WTC11 (cell line): ENCODE results near the gene RAD50. TPM values are rescaled to one million over a fixed set of nuclear protein-coding genes. Genes with fewer than 3 reads are reported as not detected.

Experiments
- CBFB ChIP-seq: sonication (generic); formaldehyde crosslinking; IDR thresholded peaks from 2 replicates; pipeline ENCODE4 v1.8.1; 2022; ENCODE audit warnings: mild to moderate bottlenecking, low read depth, missing genetic modification reagents
- CREB1 ChIP-seq: sonication (generic); formaldehyde crosslinking; IDR thresholded peaks from 2 replicates; pipeline ENCODE4 v1.8.0; 2023; ENCODE audit warnings: mild to moderate bottlenecking, missing genetic modification reagents
- ETV6 ChIP-seq: sonication (generic); formaldehyde crosslinking; IDR thresholded peaks from 2 replicates; pipeline ENCODE4 v1.8.1; 2022; ENCODE audit warnings: mild to moderate bottlenecking, missing genetic modification reagents
- GRHL2 ChIP-seq: fragments of 250-450 bp; sonication (Bioruptor Pico); IDR thresholded peaks from 2 replicates; pipeline ENCODE4 v1.8.0; 2022; ENCODE audit warnings: mild to moderate bottlenecking, moderate library complexity; ENCODE audit not compliant: insufficient replicate concordance, severe bottlenecking
- IRF2 ChIP-seq: sonication (generic); formaldehyde crosslinking; IDR thresholded peaks from 2 replicates; pipeline ENCODE4 v1.8.0; 2022; ENCODE audit warnings: low read depth, missing genetic modification reagents, borderline replicate concordance
- JAZF1 ChIP-seq: fragments of 250-450 bp; sonication (Bioruptor Pico); IDR thresholded peaks from 2 replicates; pipeline ENCODE4 v1.9.0; 2021; ENCODE audit warnings: moderate library complexity, mild to moderate bottlenecking, inconsistent platforms
- MXD4 ChIP-seq: fragments of 250-450 bp; sonication (Bioruptor Pico); IDR thresholded peaks from 2 replicates; pipeline ENCODE4 v1.8.0; 2021; ENCODE audit warnings: mild to moderate bottlenecking, moderate library complexity, borderline replicate concordance
- PRRX2 ChIP-seq: fragments of 250-450 bp; sonication (Bioruptor Pico); IDR thresholded peaks from 2 replicates; pipeline ENCODE4 v1.8.0; 2021; ENCODE audit warnings: mild to moderate bottlenecking
- SMAD4 ChIP-seq: sonication (generic); formaldehyde crosslinking; IDR thresholded peaks from 2 replicates; pipeline ENCODE4 v1.8.0; 2022; ENCODE audit warnings: mild to moderate bottlenecking, missing genetic modification reagents
- SOX15 ChIP-seq: fragments of 250-450 bp; sonication (Bioruptor Pico); IDR thresholded peaks from 2 replicates; pipeline ENCODE4 v1.9.0; 2021; ENCODE audit warnings: mild to moderate bottlenecking
- TEAD4 ChIP-seq: sonication (generic); formaldehyde crosslinking; IDR thresholded peaks from 2 replicates; pipeline ENCODE4 v1.8.0; 2022; ENCODE audit warnings: mild to moderate bottlenecking, missing genetic modification reagents
- TP53 ChIP-seq: sonication (generic); formaldehyde crosslinking; IDR thresholded peaks from 2 replicates; pipeline ENCODE4 v1.8.1; 2023; ENCODE audit warnings: mild to moderate bottlenecking, missing genetic modification reagents
- ZNF219 ChIP-seq: sonication (generic); formaldehyde crosslinking; IDR thresholded peaks from 2 replicates; pipeline ENCODE4 v1.8.0; 2023; ENCODE audit warnings: missing genetic modification reagents, mild to moderate bottlenecking, borderline replicate concordance
- ZNF263 ChIP-seq: sonication (generic); formaldehyde crosslinking; IDR thresholded peaks from 2 replicates; pipeline ENCODE4 v1.8.1; 2022; ENCODE audit warnings: low read depth, mild to moderate bottlenecking, moderate library complexity, missing genetic modification reagents
- ZNF416 ChIP-seq: fragments of 250-450 bp; sonication (Bioruptor Pico); IDR thresholded peaks from 2 replicates; pipeline ENCODE4 v1.9.0; 2021; ENCODE audit warnings: mild to moderate bottlenecking, inconsistent platforms
- ZNF423 ChIP-seq: fragments of 250-450 bp; sonication (Bioruptor Pico); IDR thresholded peaks from 2 replicates; pipeline ENCODE4 v2.1.2; 2022; ENCODE audit warnings: mild to moderate bottlenecking, moderate library complexity
- ZNF671 ChIP-seq: fragments of 250-450 bp; sonication (Bioruptor Pico); IDR thresholded peaks from 2 replicates; pipeline ENCODE4 v1.8.0; 2021; ENCODE audit warnings: mild to moderate bottlenecking
- total RNA-seq: library from RNA; stranded (reverse); gene quantifications from 3 replicates; pipeline ENCODE4 v1.2.3, GENCODE V29; 2021
- TF ChIP-seq, protein P1 (sequence below): fragments of 250-450 bp; sonication (Bioruptor Pico); IDR thresholded peaks from 2 replicates; pipeline ENCODE4 v1.9.0; 2021; ENCODE audit warnings: mild to moderate bottlenecking
- TF ChIP-seq, protein P2 (sequence below): sonication (generic); formaldehyde crosslinking; IDR thresholded peaks from 2 replicates; pipeline ENCODE4 v1.8.0; 2023; ENCODE audit warnings: missing genetic modification reagents
- TF ChIP-seq, protein P3 (sequence below): sonication (generic); formaldehyde crosslinking; IDR thresholded peaks from 2 replicates; pipeline ENCODE4 v1.8.1; 2022; ENCODE audit warnings: mild to moderate bottlenecking, missing genetic modification reagents, moderate library complexity, borderline replicate concordance
- TF ChIP-seq, protein P4 (sequence below): fragments of 250-450 bp; sonication (Bioruptor Pico); conservative IDR thresholded peaks from 2 replicates; pipeline ENCODE4 v1.9.0; 2021; ENCODE audit warnings: mild to moderate bottlenecking
- TF ChIP-seq, protein P5 (sequence below): sonication (generic); formaldehyde crosslinking; IDR thresholded peaks from 2 replicates; pipeline ENCODE4 v1.8.1; 2023; ENCODE audit warnings: mild to moderate bottlenecking, missing genetic modification reagents
- TF ChIP-seq, protein P6 (sequence below): sonication (generic); formaldehyde crosslinking; IDR thresholded peaks from 2 replicates; pipeline ENCODE4 v1.8.1; 2022; ENCODE audit warnings: missing genetic modification reagents, borderline replicate concordance
- TF ChIP-seq, protein P7 (sequence below): sonication (generic); formaldehyde crosslinking; IDR thresholded peaks from 2 replicates; pipeline ENCODE4 v1.8.1; 2023; ENCODE audit warnings: mild to moderate bottlenecking, missing genetic modification reagents, borderline replicate concordance

RAD50 gene
- total RNA-seq, 1 experiment from 2014 or later, result 31.1 TPM

DNA sequence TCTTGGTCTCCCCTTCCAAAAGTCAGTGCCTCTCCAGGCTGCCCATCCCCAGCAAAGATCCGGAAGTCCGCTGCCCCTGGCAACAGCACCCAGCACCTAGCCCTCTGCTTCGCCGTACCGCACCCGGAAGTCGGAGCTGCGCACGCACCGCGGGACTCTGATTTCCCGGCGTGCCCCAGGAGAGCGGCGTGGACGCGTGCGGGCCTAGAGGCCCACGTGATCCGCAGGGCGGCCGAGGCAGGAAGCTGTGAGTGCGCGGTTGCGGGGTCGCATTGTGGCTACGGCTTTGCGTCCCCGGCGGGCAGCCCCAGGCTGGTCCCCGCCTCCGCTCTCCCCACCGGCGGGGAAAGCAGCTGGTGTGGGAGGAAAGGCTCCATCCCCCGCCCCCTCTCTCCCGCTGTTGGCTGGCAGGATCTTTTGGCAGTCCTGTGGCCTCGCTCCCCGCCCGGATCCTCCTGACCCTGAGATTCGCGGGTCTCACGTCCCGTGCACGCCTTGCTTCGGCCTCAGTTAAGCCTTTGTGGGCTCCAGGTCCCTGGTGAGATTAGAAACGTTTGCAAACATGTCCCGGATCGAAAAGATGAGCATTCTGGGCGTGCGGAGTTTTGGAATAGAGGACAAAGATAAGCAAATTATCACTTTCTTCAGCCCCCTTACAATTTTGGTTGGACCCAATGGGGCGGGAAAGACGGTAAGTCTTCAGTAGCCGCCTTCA lies at the start of gene RAD50 (continued):
- TF ChIP-seq, protein P1, sequence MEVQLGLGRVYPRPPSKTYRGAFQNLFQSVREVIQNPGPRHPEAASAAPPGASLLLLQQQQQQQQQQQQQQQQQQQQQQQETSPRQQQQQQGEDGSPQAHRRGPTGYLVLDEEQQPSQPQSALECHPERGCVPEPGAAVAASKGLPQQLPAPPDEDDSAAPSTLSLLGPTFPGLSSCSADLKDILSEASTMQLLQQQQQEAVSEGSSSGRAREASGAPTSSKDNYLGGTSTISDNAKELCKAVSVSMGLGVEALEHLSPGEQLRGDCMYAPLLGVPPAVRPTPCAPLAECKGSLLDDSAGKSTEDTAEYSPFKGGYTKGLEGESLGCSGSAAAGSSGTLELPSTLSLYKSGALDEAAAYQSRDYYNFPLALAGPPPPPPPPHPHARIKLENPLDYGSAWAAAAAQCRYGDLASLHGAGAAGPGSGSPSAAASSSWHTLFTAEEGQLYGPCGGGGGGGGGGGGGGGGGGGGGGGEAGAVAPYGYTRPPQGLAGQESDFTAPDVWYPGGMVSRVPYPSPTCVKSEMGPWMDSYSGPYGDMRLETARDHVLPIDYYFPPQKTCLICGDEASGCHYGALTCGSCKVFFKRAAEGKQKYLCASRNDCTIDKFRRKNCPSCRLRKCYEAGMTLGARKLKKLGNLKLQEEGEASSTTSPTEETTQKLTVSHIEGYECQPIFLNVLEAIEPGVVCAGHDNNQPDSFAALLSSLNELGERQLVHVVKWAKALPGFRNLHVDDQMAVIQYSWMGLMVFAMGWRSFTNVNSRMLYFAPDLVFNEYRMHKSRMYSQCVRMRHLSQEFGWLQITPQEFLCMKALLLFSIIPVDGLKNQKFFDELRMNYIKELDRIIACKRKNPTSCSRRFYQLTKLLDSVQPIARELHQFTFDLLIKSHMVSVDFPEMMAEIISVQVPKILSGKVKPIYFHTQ, result no peak
- TF ChIP-seq ZNF416 (no peak), ZNF423 (CRISPR knock-in tag) (no peak; the same call in 1 of the 2 replicates), ETV6 (CRISPR knock-in tag) (peak; percentile 99), JAZF1 (CRISPR knock-in tag) (no peak), PRRX2 (CRISPR knock-in tag) (no peak), SMAD4 (no peak), CBFB (CRISPR knock-in tag) (no peak), ZNF671 (no peak), IRF2 (CRISPR knock-in tag) (no peak), ZNF219 (peak; percentile 33; the same call in 1 of the 2 replicates), TEAD4 (CRISPR knock-in tag) (no peak), ZNF263 (0 out of 2 replicates have a peak, but pooled peaks have one; percentile 37), GRHL2 (CRISPR knock-in tag) (no peak), SOX15 (CRISPR knock-in tag) (no peak), MXD4 (CRISPR knock-in tag) (no peak), TP53 (CRISPR knock-in tag) (peak; percentile 94; the same call in 1 of the 2 replicates), CREB1 (CRISPR knock-in tag) (peak; percentile 90)
- TF ChIP-seq, protein P2, sequence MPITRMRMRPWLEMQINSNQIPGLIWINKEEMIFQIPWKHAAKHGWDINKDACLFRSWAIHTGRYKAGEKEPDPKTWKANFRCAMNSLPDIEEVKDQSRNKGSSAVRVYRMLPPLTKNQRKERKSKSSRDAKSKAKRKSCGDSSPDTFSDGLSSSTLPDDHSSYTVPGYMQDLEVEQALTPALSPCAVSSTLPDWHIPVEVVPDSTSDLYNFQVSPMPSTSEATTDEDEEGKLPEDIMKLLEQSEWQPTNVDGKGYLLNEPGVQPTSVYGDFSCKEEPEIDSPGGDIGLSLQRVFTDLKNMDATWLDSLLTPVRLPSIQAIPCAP (CRISPR knock-in tag), result peak; percentile 90
- TF ChIP-seq, protein P3, sequence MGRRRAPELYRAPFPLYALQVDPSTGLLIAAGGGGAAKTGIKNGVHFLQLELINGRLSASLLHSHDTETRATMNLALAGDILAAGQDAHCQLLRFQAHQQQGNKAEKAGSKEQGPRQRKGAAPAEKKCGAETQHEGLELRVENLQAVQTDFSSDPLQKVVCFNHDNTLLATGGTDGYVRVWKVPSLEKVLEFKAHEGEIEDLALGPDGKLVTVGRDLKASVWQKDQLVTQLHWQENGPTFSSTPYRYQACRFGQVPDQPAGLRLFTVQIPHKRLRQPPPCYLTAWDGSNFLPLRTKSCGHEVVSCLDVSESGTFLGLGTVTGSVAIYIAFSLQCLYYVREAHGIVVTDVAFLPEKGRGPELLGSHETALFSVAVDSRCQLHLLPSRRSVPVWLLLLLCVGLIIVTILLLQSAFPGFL (CRISPR knock-in tag), result peak; percentile 83; the same call in 1 of the 2 replicates
- TF ChIP-seq, protein P4, sequence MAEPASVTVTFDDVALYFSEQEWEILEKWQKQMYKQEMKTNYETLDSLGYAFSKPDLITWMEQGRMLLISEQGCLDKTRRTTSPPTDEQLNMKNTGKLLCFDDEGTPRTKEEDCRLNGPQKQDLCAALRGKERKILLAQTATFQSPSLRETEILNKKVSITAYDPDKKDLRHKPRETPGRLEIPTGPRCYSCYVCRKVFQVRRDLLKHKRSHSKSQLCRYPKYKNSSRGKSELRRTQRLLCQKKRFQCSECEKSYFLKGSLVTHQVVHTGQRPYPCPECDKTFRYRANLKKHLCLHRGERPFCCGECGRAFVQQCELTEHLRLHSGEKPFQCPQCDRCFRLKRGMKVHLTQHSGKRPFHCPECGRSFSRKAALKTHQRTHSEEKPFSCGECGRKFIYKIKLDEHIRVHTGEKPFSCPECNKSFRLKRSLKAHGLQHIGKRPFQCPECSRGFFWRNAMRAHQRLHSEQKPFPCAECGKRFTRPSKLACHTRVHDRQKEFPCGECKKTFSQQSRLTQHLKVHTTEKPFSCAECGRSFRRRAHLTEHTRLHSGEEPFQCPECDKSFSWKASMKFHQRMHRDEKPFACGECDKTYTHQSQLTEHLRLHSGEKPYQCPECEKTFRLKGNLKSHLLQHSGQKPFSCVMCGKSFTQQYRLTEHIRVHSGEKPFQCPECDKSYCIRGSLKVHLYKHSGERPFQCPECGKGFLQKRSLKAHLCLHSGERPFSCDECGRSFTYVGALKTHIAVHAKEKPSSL (CRISPR knock-in tag), result no peak
- TF ChIP-seq, protein P5, sequence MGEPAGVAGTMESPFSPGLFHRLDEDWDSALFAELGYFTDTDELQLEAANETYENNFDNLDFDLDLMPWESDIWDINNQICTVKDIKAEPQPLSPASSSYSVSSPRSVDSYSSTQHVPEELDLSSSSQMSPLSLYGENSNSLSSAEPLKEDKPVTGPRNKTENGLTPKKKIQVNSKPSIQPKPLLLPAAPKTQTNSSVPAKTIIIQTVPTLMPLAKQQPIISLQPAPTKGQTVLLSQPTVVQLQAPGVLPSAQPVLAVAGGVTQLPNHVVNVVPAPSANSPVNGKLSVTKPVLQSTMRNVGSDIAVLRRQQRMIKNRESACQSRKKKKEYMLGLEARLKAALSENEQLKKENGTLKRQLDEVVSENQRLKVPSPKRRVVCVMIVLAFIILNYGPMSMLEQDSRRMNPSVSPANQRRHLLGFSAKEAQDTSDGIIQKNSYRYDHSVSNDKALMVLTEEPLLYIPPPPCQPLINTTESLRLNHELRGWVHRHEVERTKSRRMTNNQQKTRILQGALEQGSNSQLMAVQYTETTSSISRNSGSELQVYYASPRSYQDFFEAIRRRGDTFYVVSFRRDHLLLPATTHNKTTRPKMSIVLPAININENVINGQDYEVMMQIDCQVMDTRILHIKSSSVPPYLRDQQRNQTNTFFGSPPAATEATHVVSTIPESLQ (CRISPR knock-in tag), result no peak
- TF ChIP-seq, protein P6, sequence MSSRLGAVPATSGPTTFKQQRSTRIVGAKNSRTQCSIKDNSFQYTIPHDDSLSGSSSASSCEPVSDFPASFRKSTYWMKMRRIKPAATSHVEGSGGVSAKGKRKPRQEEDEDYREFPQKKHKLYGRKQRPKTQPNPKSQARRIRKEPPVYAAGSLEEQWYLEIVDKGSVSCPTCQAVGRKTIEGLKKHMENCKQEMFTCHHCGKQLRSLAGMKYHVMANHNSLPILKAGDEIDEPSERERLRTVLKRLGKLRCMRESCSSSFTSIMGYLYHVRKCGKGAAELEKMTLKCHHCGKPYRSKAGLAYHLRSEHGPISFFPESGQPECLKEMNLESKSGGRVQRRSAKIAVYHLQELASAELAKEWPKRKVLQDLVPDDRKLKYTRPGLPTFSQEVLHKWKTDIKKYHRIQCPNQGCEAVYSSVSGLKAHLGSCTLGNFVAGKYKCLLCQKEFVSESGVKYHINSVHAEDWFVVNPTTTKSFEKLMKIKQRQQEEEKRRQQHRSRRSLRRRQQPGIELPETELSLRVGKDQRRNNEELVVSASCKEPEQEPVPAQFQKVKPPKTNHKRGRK, result no peak
- TF ChIP-seq, protein P7, sequence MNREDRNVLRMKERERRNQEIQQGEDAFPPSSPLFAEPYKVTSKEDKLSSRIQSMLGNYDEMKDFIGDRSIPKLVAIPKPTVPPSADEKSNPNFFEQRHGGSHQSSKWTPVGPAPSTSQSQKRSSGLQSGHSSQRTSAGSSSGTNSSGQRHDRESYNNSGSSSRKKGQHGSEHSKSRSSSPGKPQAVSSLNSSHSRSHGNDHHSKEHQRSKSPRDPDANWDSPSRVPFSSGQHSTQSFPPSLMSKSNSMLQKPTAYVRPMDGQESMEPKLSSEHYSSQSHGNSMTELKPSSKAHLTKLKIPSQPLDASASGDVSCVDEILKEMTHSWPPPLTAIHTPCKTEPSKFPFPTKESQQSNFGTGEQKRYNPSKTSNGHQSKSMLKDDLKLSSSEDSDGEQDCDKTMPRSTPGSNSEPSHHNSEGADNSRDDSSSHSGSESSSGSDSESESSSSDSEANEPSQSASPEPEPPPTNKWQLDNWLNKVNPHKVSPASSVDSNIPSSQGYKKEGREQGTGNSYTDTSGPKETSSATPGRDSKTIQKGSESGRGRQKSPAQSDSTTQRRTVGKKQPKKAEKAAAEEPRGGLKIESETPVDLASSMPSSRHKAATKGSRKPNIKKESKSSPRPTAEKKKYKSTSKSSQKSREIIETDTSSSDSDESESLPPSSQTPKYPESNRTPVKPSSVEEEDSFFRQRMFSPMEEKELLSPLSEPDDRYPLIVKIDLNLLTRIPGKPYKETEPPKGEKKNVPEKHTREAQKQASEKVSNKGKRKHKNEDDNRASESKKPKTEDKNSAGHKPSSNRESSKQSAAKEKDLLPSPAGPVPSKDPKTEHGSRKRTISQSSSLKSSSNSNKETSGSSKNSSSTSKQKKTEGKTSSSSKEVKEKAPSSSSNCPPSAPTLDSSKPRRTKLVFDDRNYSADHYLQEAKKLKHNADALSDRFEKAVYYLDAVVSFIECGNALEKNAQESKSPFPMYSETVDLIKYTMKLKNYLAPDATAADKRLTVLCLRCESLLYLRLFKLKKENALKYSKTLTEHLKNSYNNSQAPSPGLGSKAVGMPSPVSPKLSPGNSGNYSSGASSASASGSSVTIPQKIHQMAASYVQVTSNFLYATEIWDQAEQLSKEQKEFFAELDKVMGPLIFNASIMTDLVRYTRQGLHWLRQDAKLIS (CRISPR knock-in tag), result peak; percentile 84; the same call in 1 of the 2 replicates
